ENCODE results near the gene WSB1.

Gene WSB1

DNA sequence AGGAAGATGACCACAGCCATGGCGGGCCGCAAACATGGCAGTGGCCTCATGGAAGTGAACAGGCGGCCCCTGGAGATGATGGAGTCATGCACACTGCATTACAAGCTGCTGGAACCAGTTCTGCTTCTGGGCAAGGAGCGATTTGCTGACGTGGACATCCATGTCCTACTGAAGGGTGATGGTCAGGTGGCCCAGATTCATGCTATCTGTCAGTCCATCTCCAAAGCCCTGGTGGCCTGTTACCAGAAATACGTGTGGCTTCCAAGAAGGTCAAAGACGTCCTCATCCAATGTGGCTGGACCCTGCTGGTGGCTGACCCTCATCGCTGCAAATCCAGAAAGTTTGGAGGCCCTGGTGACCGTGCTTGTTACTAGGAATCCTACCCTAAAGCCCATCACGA is 13.4 kb upstream of the WSB1 start:
- DNase-seq (ENCODE audit: low read depth in 3 of 3), result no peak

DNA sequence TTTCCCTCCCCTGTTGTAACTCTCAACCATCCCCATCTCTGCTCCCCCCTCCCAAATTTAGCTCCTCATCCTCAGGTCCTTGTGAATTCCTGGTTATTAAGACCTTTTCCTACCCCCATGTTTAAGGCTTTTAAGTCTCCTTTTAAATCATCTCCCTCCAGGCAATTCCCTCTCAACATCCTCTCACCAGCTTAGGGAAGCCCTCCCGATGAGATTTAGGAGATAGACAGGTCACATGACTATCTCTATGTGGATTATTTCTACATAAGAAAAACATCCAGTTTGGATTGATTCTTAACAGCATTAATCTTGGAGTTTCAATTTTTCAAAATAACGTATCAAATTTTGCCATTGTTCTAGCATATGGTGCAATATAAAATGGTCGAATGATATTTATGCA is 12.5 kb upstream of the WSB1 start:
- DNase-seq (ENCODE audit: low read depth in 3 of 3), result no peak

DNA sequence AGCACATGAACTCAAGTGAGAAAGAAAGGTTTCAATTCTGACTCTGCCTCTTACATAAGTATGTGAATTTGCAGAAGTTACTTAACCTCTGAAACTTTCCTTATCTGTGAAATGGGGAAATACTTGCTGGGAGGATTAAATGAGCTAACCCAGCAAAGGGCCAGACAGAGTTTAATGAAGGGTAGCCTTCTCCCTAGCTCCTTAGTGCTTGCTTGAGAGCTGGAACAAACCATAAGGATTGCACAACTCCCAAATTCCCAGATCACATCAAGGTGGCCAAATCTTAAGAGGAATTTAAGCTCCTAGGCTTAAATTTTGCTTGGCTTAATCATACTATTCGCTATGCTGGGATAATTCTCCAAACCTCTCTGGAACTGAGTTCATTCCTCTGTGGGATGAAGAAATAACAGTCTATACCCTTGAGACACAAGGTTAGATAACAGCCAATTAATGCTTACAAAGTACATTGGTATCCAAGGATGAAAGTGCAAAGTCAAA is 11.8 kb upstream of the WSB1 start:
- DNase-seq (ENCODE audit: low read depth in 3 of 3), result no peak

DNA sequence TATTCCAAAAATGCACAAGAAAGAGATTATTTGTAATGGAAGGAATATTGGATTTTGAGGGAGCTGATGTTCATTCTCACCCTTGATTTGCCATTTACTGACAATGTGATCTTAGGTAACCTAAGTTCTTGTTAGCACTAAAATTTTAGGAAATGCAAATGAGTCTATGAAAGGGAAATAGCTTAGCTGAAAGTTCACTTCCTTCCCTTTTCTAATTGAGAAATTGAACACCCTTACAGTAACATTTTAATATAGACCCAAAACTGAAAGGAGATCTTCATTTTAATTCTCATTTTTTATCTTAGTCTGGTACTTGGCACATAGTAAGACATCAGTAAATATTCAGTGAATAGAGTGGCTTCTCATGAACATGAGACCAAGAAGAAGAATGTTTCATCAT is 10.9 kb upstream of the WSB1 start:
- no peak for DNase-seq (ENCODE audit: low read depth in 3 of 3)

- DNase-seq (ENCODE audit: low read depth in 3 of 3), result no peak
Observed at GRCh38 chr17:27283751-27284150, 10.2 kb upstream of the WSB1 start.

GRCh38 chr17:27284811-27285415 is 9.0 kb upstream of the WSB1 start:
- DNase-seq (ENCODE audit: low read depth in 3 of 3), result no peak

DNA sequence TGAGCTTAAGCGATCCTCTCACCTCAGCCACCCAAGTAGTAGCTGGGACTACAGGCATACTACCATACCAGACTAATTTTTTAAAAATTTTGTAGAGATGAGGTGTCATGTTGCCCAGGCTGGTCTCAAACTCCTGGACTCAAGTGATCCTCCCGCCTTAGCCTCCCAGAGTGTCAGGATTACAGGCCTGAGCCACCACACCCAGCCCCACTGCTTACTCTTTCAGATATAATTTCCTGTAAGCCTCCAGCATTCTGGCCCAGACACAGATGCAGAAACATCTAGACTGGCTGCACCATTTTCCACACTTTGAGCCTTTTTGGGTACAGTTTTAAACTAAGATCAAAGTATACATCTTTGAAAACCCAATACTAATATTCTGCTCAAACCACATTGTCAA is 8.4 kb upstream of the WSB1 start:
- DNase-seq (ENCODE audit: low read depth in 3 of 3), result no peak

- DNase-seq (ENCODE audit: low read depth in 3 of 3), result no peak
Observed at GRCh38 chr17:27288183-27288582, 5.7 kb upstream of the WSB1 start.

- DNase-seq (ENCODE audit: low read depth in 3 of 3), result no peak
Observed at GRCh38 chr17:27289856-27290255, 4.1 kb upstream of the WSB1 start.

DNA sequence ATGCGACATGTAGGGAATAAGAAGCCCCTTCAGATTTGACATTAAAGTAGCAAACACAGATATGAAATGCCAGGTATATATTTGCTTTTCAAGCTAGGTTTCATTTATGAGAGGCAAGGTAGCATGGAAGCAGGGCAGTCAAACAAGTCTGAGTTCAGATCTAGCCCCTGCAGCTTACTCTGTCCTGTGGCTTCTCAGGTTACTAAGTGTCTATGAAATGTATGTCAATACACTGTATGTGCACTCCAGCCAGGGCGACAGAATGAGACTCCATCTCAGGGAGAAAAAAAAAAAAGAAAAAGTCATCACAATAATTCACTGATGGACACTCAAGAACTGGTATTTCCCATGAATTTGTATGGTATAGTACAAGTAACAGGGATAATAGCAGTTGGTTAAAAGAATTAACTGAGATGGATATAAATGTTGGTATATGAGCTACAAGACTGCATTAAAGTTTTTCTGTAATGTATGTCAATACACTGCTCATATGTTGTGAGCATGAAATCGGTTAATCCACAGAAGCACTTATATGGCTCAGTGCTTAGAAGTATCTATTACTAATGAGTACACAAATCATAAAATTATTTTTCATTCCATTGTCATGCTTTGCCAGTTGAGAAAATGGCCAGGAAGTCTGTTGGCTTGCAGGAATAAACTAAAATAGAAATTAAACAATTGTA is 2.9 kb upstream of the WSB1 start:
- DNase-seq (ENCODE audit: low read depth in 3 of 3), result no peak

DNA sequence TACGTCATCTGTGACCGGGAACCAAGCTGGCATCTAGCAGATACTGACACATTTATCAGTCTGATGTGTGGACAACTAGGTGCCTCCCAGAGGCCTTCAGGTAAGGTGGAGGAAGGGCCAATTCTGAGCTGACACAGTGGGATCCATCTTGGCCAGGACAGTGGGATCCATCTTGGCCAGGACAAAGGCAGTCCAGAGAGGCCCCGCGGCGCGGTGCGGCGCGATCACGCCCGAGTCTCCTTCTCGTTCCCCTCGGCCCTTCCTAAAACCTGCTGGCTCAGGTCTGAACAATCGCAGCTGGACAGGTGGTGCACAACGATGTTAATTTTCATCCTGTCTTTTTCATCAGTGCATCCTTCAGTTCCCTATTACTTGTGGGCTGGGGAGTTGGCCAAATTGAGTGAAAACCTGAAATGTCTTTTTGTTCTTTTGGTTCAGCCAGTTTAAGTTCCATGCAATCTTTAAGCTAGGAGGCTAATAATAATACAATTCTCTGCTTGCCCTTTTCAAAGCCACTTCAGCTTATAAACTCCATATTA is 486 bp upstream of the WSB1 start:
- DNase-seq (ENCODE audit: low read depth in 3 of 3), result no peak

- peak in 2 of 3 experiments; percentile 5 to 21 for DNase-seq (ENCODE audit: low read depth in 3 of 3)
Observed at GRCh38 chr17:27294689-27295630, 1.0 kb downstream of the WSB1 start.

DNA sequence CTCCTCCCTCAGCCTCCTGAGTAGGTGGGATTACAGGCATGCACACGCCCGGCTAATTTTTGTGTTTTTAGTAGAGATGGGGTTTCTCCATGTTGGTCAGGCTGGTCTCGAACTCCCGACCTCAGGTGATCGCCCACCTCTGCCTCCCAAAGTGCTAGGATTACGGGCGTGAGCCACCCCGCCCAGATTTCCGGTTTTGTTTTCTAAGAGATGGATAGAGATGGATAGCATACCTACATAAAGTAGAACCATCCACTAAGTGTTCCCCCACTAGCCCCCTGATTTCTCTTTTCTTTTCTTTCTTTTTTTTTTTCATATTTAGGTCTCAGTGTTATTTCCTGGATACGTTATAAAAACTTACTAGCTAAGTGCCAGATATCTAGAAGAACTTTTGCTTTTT is 2.0 kb downstream of the WSB1 start:
- DNase-seq (ENCODE audit: low read depth in 3 of 3), result no peak

DNA sequence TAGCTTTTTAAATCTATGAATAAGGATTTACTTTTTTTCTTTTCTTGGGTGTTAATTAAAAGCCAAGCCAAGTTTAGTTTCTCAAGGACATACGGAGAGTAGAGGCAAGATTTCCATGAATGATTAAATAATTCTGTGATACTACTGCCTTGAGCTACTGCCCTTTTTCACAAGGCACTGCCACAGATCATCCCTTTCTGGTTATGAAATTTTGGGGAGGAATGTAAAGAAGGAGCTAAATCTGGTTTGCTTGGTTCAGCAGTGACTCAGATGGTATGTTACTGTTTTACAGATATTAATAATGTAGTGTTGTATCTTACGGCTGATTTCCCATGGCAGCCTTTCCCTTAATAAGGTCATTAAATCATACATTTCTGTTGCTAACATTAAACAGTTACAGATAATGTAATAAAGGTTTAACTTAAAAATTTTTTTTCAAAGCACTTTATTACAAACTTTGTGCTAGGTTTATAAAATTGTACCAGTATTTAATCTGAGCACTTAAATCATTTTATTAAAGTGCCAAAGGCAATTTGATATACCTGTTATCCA is 2.6 kb downstream of the WSB1 start:
- no peak for DNase-seq (ENCODE audit: low read depth in 3 of 3)

DNA sequence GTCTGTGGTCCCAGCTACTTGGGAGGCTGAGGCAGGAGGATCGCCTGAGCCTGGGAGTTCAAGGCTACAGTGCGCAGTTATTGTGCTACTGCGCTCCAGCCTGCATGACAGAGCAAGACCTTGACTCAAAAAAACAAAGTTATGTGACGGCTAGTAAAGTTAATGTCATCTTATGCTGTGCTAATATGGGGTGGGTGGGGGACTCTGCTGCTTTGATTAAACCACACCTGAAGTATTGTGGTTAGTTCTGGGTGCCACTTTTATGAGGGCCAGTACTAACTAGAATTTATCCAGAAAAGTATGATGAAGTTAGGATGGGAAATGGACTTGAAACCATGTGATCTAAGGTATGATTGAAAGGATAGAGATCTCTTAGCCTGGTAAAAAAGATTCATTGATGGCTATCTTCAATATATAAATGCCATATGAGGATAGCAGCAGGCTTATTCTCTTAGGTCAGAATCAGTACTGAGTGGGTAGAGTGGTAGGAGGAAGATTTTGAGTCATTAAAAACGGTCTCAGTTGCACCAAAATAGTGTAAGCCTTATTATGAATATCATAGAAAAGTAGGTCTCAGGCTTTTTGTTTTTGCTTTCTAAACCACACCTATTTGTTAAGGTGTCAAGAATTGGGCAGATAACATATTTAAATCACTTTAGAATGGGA is 5.6 kb downstream of the WSB1 start:
- no peak for DNase-seq (ENCODE audit: low read depth in 3 of 3)

DNA sequence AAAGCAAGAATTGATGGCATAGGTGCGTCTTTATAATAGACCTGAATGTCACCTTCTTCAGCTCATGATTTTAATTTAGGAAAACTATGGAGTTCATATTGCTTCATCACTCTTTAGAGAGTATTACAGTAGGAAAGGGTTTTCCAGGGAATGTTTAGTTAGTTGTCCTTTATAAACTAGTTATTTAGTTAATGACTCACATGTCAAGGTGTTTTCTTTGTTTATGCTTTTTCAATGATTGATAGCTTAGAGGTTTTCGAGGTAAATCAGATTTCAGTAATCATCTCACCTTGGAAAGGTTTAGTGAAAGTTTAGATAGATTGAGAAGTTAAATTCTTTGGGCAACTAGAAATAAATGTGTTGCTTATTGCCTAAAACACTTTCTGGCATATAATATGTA is 9.8 kb downstream of the WSB1 start:
- no peak for DNase-seq (ENCODE audit: low read depth in 3 of 3)

GRCh38 chr17:27306276-27306835 is 12.4 kb downstream of the WSB1 start:
- DNase-seq (ENCODE audit: low read depth in 3 of 3), result no peak

DNA sequence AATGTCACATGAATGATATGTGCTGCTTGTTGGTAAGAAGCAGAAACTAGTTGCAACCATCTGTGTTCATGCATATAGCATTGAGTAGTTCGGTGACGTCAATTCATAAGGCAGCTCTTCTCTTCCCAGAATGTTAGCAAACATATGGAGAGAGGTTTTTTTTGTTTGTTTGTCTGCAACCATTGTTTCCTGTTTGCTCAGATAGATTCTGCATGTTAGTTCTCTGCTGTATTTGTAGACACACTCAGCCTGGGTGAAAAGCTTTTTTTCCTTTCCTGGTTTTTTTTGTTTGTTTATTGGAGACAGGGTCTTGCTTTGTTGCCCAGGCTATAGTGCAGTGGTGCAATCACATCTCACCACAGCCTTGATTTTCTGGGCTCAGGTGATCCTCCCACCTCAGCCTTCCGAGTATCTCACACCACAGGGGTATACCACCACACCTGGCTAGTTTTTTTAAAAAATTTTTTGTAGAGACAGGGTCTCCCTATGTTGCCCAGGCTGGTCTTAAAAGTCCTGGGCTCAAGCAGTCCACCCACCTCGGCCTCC is 16.7 kb downstream of the WSB1 start:
- no peak for DNase-seq (ENCODE audit: low read depth in 3 of 3)

DNA sequence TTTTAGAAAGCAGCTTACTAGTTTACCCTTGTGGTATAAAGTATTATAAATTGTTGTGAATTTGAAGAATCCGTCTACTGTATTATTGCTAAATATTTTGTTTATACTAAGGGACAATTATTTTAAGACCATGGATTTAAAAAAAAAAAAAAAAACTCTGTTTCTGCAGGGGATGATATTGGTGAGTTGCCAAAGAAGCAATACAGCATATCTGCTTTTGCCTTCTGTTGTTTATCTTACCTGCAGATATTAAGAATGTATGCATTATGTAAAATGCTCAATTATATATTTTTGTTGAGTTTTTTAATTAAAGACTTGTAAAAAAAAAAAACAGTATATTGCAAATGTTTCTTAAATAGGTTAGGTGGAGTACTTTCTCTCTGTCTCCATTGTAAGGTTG is 19.4 kb downstream of the WSB1 start:
- no peak for DNase-seq (ENCODE audit: low read depth in 3 of 3)

DNA sequence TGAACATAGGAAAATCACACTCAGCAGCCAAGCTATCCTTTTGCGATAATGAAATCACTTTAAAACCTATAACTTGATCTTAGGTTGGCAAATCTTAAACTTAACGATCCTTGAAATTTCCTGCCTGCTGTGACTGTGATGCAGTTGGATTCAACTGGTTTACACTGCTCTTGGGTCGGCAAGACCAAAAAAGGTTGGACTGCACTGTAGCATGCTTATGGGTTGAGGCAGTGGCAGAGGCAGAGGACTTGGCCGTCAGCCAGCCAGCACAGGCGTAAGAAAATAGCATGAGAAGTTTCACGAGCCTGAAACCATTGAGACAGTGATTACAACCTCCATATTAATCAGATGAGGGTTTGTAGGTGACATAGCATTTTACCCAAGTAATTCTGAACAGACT is 21.4 kb downstream of the WSB1 start:
- no peak for DNase-seq (ENCODE audit: low read depth in 3 of 3)

Data from stimulated activated CD4-positive, alpha-beta T cell treated with anti-CD3 and anti-CD28 coated beads, TNF-alpha, amount 100 ng/mL, for 24 hours (primary cell).